Measurements from ENCODE around the gene GSTT2B.

The GSTT2B gene

GRCh38 chr22:23915290-23915689 lies 45.7 kb downstream of the GSTT2B start:
- no peak for DNase-seq (ENCODE audit: low read depth)
- H3K4me3 ChIP-seq (ENCODE audit: low read depth, low read length): no peak overlapping the region
- TF ChIP-seq CTCF (conservative IDR thresholded peaks at IDR 0.05; ENCODE audit: low read depth, low read length): no peak

GRCh38 chr22:23913661-23914353 lies 47.2 kb downstream of the GSTT2B start:
- TF ChIP-seq CTCF (conservative IDR thresholded peaks at IDR 0.05; ENCODE audit: low read depth, low read length): no peak
- DNase-seq (ENCODE audit: low read depth): peak; percentile 99
- H3K4me3 ChIP-seq (ENCODE audit: low read depth, low read length): peak overlapping the region; percentile 76

DNA sequence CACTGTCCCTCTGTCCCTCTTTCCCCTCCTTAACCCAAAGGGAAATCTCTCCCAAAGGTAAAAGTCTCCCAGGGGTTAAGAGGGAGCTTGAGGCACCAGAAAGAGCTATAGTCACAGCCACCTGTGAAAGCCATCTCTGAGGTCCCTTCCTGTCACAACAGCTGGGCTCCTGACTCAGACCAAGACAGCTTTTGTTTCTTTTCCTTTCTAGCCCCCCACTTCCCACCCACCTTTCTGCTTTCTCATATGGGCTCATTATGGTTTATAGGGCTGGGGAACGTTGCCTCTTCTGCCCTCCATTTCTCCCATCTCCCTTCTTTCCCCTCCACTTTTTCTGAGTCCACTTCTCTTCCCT lies 47.7 kb downstream of the GSTT2B start:
- DNase-seq (ENCODE audit: low read depth): no peak

DNA sequence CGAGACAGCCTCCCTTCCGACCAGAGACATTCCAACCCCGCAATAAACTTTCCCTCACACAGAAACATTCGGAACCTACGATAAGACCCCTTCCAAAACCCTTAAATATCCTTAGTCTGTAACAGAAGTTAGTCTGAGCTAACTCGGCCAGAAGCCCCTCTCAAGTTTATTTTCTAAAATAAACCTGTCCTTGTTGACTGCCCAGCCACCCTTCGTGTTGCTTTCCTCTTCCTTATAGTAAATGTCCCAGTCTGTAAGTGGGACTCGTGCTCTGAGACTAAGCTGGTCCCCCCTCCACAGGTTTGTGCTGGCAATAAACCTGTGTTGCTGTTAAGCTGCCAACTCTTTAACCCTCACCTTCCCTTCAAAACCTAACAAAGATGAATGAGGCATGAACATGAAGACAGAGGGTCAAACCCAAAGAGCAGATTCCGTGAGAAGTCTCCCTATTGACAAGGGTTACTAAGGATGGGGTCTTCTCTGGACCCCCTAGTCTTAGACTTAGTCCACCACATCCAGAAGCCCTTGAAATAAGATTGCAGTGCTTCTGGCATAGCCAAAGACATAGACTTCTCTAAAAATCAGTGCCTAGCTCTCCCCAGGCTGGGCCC lies 48.6 kb downstream of the GSTT2B start:
- DNase-seq (ENCODE audit: low read depth): no peak
- TF ChIP-seq CTCF (conservative IDR thresholded peaks at IDR 0.05; ENCODE audit: low read depth, low read length): no peak
- no peak overlapping the region for H3K4me3 ChIP-seq (ENCODE audit: low read depth, low read length)

More for the DNA sequence above, 47.7 kb downstream of the GSTT2B start:
- peak overlapping the region; percentile 76 for H3K4me3 ChIP-seq (ENCODE audit: low read depth, low read length)
- no peak for TF ChIP-seq CTCF (conservative IDR thresholded peaks at IDR 0.05; ENCODE audit: low read depth, low read length)

DNA sequence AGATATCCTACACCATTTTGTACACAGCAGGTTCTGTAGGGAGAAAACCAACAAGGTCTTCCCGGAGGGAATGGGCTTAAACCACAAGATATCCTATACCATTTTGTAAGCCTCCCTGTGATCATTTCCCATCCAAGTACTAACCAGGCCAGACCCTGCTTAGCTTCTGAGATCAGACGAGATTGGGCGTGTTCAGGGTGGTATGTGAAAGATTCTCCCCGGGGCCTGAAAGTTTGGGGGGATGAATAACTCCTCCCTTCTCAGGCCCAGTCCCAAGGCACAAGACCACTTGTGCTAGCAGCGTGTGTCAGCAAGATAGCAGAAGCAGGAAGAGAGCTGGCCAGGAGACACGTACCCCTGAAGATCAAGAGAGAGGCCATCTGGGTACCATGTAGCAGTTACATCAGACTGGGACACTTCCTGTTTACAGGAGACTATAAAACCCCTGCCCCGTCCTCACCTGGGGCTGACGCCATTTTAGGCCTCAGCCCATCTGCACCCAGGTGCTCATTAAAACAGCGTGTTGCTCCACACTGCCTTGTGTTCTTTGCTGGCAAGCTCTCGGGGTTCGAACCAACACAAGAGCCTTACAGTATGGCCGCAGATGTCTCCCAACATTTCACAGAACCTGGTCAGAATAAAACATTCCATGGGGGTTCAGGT lies 49.5 kb downstream of the GSTT2B start:
- DNase-seq (ENCODE audit: low read depth): no peak
- no peak overlapping the region for H3K4me3 ChIP-seq (ENCODE audit: low read depth, low read length)
- no peak for TF ChIP-seq CTCF (conservative IDR thresholded peaks at IDR 0.05; ENCODE audit: low read depth, low read length)

DNA sequence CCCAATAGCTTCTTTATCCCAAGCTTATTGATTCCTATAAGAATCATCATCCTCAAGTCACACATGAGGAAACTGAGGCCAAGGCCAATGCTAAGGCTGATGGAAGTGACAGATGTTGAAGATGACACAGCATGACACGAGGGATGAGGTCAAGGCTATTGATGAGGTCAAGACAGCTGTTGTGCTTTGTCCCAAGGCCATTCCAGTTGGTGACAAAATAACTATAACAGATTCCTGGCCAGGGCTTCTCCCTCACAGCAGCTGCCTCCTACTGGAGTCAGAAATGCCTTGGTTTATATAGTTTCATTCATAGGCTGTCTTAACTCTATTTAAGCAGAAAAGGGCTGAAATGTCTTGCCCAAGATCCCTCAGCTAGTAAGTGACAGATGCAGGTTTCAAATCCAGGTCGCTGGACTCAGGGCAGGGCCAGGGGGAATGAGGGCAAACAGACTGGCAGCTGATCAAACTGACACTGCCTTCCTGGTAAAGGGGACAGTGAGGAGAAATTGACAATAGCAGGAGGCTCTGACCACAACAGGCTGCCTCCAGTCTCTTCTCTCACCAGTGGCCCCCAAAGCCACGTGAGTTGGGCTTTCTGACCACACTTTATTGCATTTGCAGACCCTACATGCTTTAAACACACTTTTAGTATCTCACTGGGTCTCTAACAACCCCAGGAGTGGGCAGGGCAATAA lies 50.4 kb downstream of the GSTT2B start:
- DNase-seq (ENCODE audit: low read depth): no peak
- no peak overlapping the region for H3K4me3 ChIP-seq (ENCODE audit: low read depth, low read length)
- TF ChIP-seq CTCF (conservative IDR thresholded peaks at IDR 0.05; ENCODE audit: low read depth, low read length): no peak
